HG03571 (cell line): ENCODE measurements around the gene PHF21A.

Experiments
- ATAC-seq: cut with Tn5 transposase; IDR thresholded peaks from one replicate; pipeline ENCODE4 v1.9.1; 2021; ENCODE audit not compliant: unreplicated experiment

Gene PHF21A

DNA sequence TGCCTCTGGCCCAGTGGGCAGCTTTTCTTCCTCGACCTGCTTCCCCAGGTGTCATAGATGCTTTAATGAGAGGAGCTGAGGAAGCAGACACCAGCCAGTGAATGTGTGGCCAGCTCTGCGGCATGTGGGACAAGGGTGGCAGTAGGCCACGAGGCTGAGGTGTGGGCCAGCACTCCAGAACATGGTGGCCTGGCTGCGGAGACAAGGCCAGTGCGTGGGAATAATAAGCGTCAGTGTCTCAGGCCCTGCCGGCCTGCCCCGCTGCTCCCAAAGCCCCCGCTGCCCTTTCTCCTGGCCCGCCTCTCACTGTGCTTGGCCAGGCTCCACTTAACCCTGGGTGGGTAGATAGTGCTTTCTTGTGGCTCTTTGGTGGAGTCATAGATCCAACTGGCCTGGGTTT lies 233.7 kb downstream of the PHF21A start:
- ATAC-seq = no peak

GRCh38 chr11:45886816-45887520 lies 234.3 kb downstream of the PHF21A start:
- ATAC-seq = no peak

- no peak for ATAC-seq
Observed at GRCh38 chr11:45885921-45886721, 235.1 kb downstream of the PHF21A start.

- ATAC-seq = no peak
Observed at GRCh38 chr11:45885274-45885920, 235.9 kb downstream of the PHF21A start, which contains the start of gene MAPK8IP1. Gene MAPK8IP1, plus strand, starts transcription at chr11:45885651. Its CDS starts 170 bp downstream, at chr11:45885821.

DNA sequence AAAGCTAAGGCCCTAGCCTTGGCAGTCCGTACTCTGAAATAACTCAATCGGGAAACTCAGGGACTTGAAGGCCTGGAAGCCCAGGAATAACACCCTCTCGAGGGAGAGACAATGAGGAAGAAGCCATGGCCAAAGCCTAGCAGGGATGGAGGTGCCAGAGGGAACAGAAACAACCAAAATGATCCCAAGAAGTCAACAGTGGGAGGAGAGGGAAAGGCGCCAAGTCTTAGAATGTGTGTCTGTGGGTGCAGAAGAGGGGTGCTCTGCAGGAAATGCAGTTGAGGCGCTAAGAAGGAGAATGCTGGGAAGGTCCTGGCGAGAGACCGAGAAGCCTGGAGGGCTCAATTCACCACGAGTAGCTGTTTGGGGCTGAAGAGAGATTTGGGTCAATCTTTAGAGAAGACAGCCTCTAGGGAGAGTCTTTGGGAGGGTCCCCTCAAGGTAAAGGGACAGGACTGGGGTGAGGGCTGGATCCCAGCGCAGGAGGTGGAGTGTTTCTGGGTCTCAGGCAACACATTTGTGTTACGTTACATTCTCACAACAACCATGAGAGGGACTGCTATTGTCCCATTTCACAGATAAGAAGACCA lies 236.6 kb downstream of the PHF21A start:
- ATAC-seq = no peak
